ENCODE data around the gene LOC128125822.
A peak's percentile ranks its signal among the peaks of the same experiment; 100 is the strongest.

LOC128125822 gene

DNA sequence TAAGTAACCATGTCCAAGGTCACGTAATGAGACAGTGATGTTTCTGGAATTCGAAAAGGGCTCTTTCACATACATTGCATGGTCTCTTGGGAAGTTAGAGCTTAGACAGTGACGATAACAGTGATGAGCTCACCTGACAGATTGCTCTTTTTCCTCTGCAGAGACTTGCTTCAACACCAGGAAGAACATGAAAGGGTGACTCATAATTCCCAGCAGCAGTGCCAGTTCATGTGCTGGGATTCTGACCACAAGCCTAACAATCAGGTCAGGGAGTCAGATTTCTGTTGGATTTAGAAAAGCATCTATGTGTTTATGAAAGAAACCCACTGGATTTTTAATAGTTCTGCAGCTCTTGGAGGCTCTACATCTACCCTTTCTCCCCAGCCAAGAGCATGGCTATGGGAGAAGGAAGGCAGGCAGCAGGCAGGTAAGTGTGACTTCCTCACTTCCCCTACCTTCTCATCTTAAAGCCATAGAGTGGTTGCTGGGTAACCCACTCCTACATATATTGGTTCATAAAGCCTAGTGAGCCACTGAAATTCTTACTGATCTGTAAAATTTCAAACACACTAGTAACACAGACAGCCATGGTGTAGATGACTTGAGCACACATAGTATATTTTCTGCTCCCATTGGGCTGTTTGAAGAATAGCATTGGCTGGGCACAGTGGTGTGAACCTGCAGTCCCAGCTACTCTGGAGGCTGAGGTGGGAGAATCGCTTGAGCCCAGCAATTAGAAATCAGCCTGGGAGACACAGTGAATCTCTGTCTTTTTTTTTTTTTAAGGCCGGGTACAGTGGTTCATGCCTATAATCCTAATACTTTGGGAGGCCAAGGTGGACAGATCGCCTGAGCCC is 44.4 kb upstream of the LOC128125822 start:
- H3K27me3 ChIP-seq = no peaks in the 10 kb centered on the region
- TF ChIP-seq CTCF (IDR thresholded peaks at IDR 0.05) = peak in 1 of 7 experiments; percentile 9
- TF ChIP-seq POLR2A (IDR thresholded peaks at IDR 0.05) = no peak
- no peaks in the 10 kb centered on the region for H3K36me3 ChIP-seq (replicated peaks in 1 of 2; ENCODE audit: insufficient read depth in 1 of 2, low read depth in 2 of 2)
- peak; percentile 66 to 91 (median 80) for DNase-seq
- H3K4me1 ChIP-seq = peaks cover 20% of the 10 kb centered on the region
- intact Hi-C loops (cut with DNase I) = no loop called here
- ATAC-seq = peak; percentile 93
- H3K27ac ChIP-seq = peak overlapping the region; percentile 8 to 78 (median 58)
- 69 to 75% methylated on average over 6 of the region's 6 CpGs for WGBS, 2 donors
- no peak overlapping the region for H3K4me3 ChIP-seq
- H3K9me3 ChIP-seq = no peaks in the 10 kb centered on the region

- Histone ChIP-seq H3K9me3 (no peaks in the 10 kb centered on the region), H3K4me3 (no peak overlapping the region), H3K36me3 (replicated peaks in 1 of 2; ENCODE audit: insufficient read depth in 1 of 2, low read depth in 2 of 2) (no peaks in the 10 kb centered on the region), H3K4me1 (peaks cover 17% of the 10 kb centered on the region), H3K27ac (peak overlapping the region in 1 of 4 donors; percentile 16), H3K27me3 (no peaks in the 10 kb centered on the region)
- no peak for DNase-seq
- TF ChIP-seq CTCF (IDR thresholded peaks at IDR 0.05) (no peak), POLR2A (IDR thresholded peaks at IDR 0.05) (no peak)
- no peak for ATAC-seq
- intact Hi-C loops (cut with DNase I) = no loop called here
- 44 to 57% methylated on average over 4 of the region's 4 CpGs for WGBS, 2 donors
Observed at GRCh38 chr6:63529498-63529897, 42.8 kb upstream of the LOC128125822 start.

DNA sequence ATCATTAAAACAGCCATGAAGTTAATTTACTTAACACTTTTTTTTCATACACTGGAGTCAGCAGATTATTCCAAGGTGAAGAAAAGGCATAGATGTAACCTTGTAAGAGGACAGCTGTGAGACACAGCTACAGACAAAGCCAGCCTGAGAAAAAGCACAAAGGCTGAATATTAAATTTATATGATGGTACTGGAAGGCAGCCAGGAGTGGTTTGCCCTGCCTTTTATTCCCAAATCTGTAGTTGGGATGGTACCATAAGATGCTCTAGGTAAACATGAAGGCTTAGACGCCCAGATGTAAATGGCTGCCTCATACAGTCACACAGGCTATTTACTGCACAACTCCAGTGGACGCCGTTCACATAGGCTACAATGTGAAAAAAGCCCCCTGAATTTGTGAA is 42.1 kb upstream of the LOC128125822 start:
- WGBS, 2 donors = 89% methylated on average over 3 of the region's 3 CpGs
- Histone ChIP-seq H3K4me1 (peaks cover 17% of the 10 kb centered on the region), H3K9me3 (no peaks in the 10 kb centered on the region), H3K27me3 (no peaks in the 10 kb centered on the region), H3K4me3 (no peak overlapping the region), H3K27ac (no peak overlapping the region), H3K36me3 (replicated peaks in 1 of 2; ENCODE audit: insufficient read depth in 1 of 2, low read depth in 2 of 2) (no peaks in the 10 kb centered on the region)
- TF ChIP-seq POLR2A (IDR thresholded peaks at IDR 0.05) = no peak
- TF ChIP-seq CTCF (IDR thresholded peaks at IDR 0.05) = no peak
- intact Hi-C loops (cut with DNase I) = no loop called here
- DNase-seq (no peak), ATAC-seq (no peak)

- ATAC-seq (no peak), DNase-seq (no peak)
- Histone ChIP-seq H3K4me3 (no peak overlapping the region), H3K9me3 (no peaks in the 10 kb centered on the region), H3K4me1 (peaks cover 17% of the 10 kb centered on the region), H3K27ac (no peak overlapping the region), H3K27me3 (no peaks in the 10 kb centered on the region), H3K36me3 (replicated peaks in 1 of 2; ENCODE audit: insufficient read depth in 1 of 2, low read depth in 2 of 2) (no peaks in the 10 kb centered on the region)
- WGBS, 2 donors = 82 to 84% methylated on average over 1 of the region's 1 CpG
- intact Hi-C loops (cut with DNase I) = no loop called here
- TF ChIP-seq POLR2A (IDR thresholded peaks at IDR 0.05) (no peak), CTCF (IDR thresholded peaks at IDR 0.05) (no peak)
Observed at GRCh38 chr6:63530991-63531390, 41.3 kb upstream of the LOC128125822 start.

GRCh38 chr6:63533026-63533425 is 39.3 kb upstream of the LOC128125822 start:
- intact Hi-C loops (cut with DNase I) = no loop called here
- WGBS, 2 donors = 88 to 92% methylated on average over 3 of the region's 3 CpGs
- H3K4me1 ChIP-seq = peaks cover 14% of the 10 kb centered on the region
- no peaks in the 10 kb centered on the region for H3K9me3 ChIP-seq
- no peak overlapping the region for H3K4me3 ChIP-seq
- H3K27ac ChIP-seq = no peak overlapping the region
- no peak for TF ChIP-seq POLR2A (IDR thresholded peaks at IDR 0.05)
- no peak for TF ChIP-seq CTCF (IDR thresholded peaks at IDR 0.05)
- DNase-seq (no peak), ATAC-seq (no peak)
- H3K27me3 ChIP-seq = no peaks in the 10 kb centered on the region
- no peaks in the 10 kb centered on the region for H3K36me3 ChIP-seq (replicated peaks in 1 of 2; ENCODE audit: insufficient read depth in 1 of 2, low read depth in 2 of 2)

Data from body of pancreas (tissue), 4 donors.